ENCODE data around the gene DGKB. TPM values are rescaled to one million over a fixed set of nuclear protein-coding genes. Genes with fewer than 3 reads are reported as not detected.

DGKB gene
- total and polyA plus RNA-seq, 7 donors: 0.39 to 22.4 (median 11.3) TPM; not detected in 2

- no peak for DNase-seq
- Histone ChIP-seq H3K27me3 (no peaks in the 10 kb centered on the region), H3K4me3 (no peak overlapping the region), H3K9me3 (no peaks in the 10 kb centered on the region), H3K27ac (no peak overlapping the region), H3K4me1 (no peaks in the 10 kb centered on the region), H3K36me3 (no peaks in the 10 kb centered on the region)
- 15 to 59% methylated on average over 4 of the region's 4 CpGs for WGBS, 2 donors
- TF ChIP-seq POLR2A (IDR thresholded peaks at IDR 0.05) (no peak), EP300 (IDR thresholded peaks at IDR 0.05) (no peak), POLR2AphosphoS5 (IDR thresholded peaks at IDR 0.05) (no peak)
- TF ChIP-seq, protein P1, sequence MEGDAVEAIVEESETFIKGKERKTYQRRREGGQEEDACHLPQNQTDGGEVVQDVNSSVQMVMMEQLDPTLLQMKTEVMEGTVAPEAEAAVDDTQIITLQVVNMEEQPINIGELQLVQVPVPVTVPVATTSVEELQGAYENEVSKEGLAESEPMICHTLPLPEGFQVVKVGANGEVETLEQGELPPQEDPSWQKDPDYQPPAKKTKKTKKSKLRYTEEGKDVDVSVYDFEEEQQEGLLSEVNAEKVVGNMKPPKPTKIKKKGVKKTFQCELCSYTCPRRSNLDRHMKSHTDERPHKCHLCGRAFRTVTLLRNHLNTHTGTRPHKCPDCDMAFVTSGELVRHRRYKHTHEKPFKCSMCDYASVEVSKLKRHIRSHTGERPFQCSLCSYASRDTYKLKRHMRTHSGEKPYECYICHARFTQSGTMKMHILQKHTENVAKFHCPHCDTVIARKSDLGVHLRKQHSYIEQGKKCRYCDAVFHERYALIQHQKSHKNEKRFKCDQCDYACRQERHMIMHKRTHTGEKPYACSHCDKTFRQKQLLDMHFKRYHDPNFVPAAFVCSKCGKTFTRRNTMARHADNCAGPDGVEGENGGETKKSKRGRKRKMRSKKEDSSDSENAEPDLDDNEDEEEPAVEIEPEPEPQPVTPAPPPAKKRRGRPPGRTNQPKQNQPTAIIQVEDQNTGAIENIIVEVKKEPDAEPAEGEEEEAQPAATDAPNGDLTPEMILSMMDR (IDR thresholded peaks at IDR 0.05): no peak
- intact Hi-C loops (cut with DNase I): no loop called here
These were observed 668.6 kb downstream of the DGKB start for GRCh38 chr7:14233868-14234369.

- no peak overlapping the region for H3K27ac ChIP-seq
- TF ChIP-seq POLR2AphosphoS5 (IDR thresholded peaks at IDR 0.05) (no peak), POLR2A (IDR thresholded peaks at IDR 0.05) (no peak), EP300 (IDR thresholded peaks at IDR 0.05) (no peak)
- TF ChIP-seq, protein P1 (IDR thresholded peaks at IDR 0.05): no peak
- no peaks in the 10 kb centered on the region for H3K36me3 ChIP-seq
- no peaks in the 10 kb centered on the region for H3K27me3 ChIP-seq
- intact Hi-C loops (cut with DNase I): no loop called here
- no peaks in the 10 kb centered on the region for H3K9me3 ChIP-seq
- no peaks in the 10 kb centered on the region for H3K4me1 ChIP-seq
- DNase-seq: no peak
- WGBS, 2 donors: 49 to 72% methylated on average over 7 of the region's 7 CpGs
- no peak overlapping the region for H3K4me3 ChIP-seq
These were observed 669.3 kb downstream of the DGKB start for GRCh38 chr7:14233076-14233867.

DNA sequence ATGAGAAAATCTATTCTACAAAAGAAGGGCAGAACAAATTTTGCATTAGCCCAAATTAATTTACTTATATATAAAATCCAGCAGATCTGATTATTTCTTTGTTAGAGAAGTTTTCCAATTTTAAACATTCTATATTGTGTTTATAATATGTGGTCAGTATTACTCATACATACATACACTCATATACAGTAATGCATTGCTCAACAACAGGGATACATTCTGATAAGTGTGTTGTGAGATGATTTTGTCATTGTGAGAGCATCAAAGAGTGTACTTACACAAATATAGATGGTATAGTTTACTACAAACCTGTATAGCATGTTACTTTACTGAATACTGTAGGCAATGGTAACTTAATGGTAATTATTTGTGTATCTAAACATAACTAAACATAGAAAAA is 673.5 kb downstream of the DGKB start:
- Histone ChIP-seq H3K27me3 (no peaks in the 10 kb centered on the region), H3K4me3 (no peak overlapping the region), H3K36me3 (no peaks in the 10 kb centered on the region), H3K27ac (no peak overlapping the region), H3K4me1 (no peaks in the 10 kb centered on the region), H3K9me3 (no peaks in the 10 kb centered on the region)
- intact Hi-C loops (cut with DNase I): no loop called here
- no peak for DNase-seq
- TF ChIP-seq, protein P1 (IDR thresholded peaks at IDR 0.05): no peak
- TF ChIP-seq POLR2AphosphoS5 (IDR thresholded peaks at IDR 0.05) (no peak), POLR2A (IDR thresholded peaks at IDR 0.05) (no peak), EP300 (IDR thresholded peaks at IDR 0.05) (no peak)

DNA sequence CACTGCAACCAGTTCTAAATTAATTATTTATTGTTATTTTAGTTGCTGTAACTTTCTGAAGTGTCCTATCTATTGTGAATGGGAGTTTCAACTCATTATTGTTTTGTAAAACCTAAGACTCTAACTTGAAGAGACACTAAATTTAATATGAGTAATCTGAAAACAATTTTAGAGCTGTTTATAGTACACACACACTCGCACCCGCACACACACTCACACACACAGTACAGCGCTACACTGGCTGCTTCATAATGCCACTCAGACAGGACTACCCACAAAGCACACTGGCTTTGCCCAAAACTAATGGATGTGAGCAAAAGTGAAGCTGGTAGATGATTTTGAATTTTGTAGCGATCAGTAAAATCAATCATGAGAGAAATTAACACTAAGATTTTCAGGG is 674.2 kb downstream of the DGKB start:
- H3K4me3 ChIP-seq: no peak overlapping the region
- intact Hi-C loops (cut with DNase I): no loop called here
- TF ChIP-seq, protein P1 (IDR thresholded peaks at IDR 0.05): no peak
- TF ChIP-seq POLR2A (IDR thresholded peaks at IDR 0.05) (no peak), EP300 (IDR thresholded peaks at IDR 0.05) (no peak), POLR2AphosphoS5 (IDR thresholded peaks at IDR 0.05) (no peak)
- H3K4me1 ChIP-seq: no peaks in the 10 kb centered on the region
- DNase-seq: no peak
- no peaks in the 10 kb centered on the region for H3K36me3 ChIP-seq
- no peak overlapping the region for H3K27ac ChIP-seq
- no peaks in the 10 kb centered on the region for H3K9me3 ChIP-seq
- WGBS, 2 donors: 93 to 94% methylated on average over 4 of the region's 4 CpGs
- H3K27me3 ChIP-seq: no peaks in the 10 kb centered on the region

Data from sigmoid colon (tissue), 7 donors.